Progenitor cell of endocrine pancreas (in vitro differentiated cells): ENCODE measurements around the gene HCRT. TPM values are rescaled to one million over a fixed set of nuclear protein-coding genes. Genes with fewer than 3 reads are reported as not detected.

Experiments used
- DNase-seq: peaks from one replicate; pipeline ENCODE4 v3.0.0; 2021; ENCODE audit warnings: low spot score; ENCODE audit not compliant: unreplicated experiment
- H3K27ac Mint-ChIP-seq: 2 replicates; pipeline ENCODE4 v1.8.0; 2021; ENCODE audit warnings: mild to moderate bottlenecking, moderate library complexity, mixed read lengths
- H3K27me3 Mint-ChIP-seq: 2 replicates; pipeline ENCODE4 v1.8.0; 2021; ENCODE audit warnings: mixed read lengths
- H3K36me3 Mint-ChIP-seq: 2 replicates; pipeline ENCODE4 v1.8.0; 2022; ENCODE audit warnings: mixed read lengths; ENCODE audit not compliant: insufficient read depth
- H3K4me1 Mint-ChIP-seq: 2 replicates; pipeline ENCODE4 v1.8.0; 2021; ENCODE audit warnings: low read depth, mixed read lengths
- H3K4me3 Mint-ChIP-seq: 2 replicates; pipeline ENCODE4 v1.8.0; 2021; ENCODE audit warnings: low read depth, mild to moderate bottlenecking, moderate library complexity, mixed read lengths
- H3K9me3 Mint-ChIP-seq: 2 replicates; pipeline ENCODE4 v1.8.0; 2021; ENCODE audit warnings: low read depth, mixed read lengths
- total RNA-seq: library from RNA; stranded (reverse); gene quantifications from 2 replicates; pipeline ENCODE4 v1.2.1, GENCODE V29; 2021
- TF ChIP-seq, protein P1 (sequence below): fragments of 200-600 bp; sonication (generic); IDR thresholded peaks from one replicate; pipeline ENCODE4 v1.5.0; 2021; ENCODE audit warnings: antibody characterized with exemption, mild to moderate bottlenecking; ENCODE audit not compliant: unreplicated experiment

HCRT gene
- total RNA-seq, 1 donor from 2014 or later, result not detected

DNA sequence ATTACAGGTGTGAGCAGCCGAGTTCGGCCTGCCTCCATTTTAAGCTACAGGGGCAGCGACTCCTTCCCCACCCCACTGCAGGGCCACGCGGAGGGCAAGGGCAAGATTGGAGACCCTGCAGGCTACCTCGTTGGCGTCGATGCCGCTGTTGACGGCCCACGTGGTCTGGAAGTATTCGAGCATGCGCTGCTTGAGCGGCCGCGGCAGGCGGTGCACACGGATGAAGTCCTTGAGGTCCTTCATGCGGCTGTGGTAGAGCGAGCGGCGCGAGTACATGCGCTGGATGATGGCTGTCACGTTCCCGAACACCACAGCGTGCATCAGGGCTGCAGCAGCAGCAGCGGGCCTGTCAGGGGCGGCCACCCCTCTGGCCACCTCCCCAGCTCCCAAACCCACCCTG, 15.9 kb downstream of the HCRT start:
- H3K4me3 Mint-ChIP-seq, result no peak overlapping the region
- H3K27ac Mint-ChIP-seq, result no peak overlapping the region
- no peaks in the 10 kb centered on the region for H3K4me1 Mint-ChIP-seq
- no peaks in the 10 kb centered on the region for H3K36me3 Mint-ChIP-seq
- H3K9me3 Mint-ChIP-seq, result no peaks in the 10 kb centered on the region
- peaks cover 23% of the 10 kb centered on the region for H3K27me3 Mint-ChIP-seq
- TF ChIP-seq, protein P1, sequence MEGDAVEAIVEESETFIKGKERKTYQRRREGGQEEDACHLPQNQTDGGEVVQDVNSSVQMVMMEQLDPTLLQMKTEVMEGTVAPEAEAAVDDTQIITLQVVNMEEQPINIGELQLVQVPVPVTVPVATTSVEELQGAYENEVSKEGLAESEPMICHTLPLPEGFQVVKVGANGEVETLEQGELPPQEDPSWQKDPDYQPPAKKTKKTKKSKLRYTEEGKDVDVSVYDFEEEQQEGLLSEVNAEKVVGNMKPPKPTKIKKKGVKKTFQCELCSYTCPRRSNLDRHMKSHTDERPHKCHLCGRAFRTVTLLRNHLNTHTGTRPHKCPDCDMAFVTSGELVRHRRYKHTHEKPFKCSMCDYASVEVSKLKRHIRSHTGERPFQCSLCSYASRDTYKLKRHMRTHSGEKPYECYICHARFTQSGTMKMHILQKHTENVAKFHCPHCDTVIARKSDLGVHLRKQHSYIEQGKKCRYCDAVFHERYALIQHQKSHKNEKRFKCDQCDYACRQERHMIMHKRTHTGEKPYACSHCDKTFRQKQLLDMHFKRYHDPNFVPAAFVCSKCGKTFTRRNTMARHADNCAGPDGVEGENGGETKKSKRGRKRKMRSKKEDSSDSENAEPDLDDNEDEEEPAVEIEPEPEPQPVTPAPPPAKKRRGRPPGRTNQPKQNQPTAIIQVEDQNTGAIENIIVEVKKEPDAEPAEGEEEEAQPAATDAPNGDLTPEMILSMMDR, result no peak
- DNase-seq, result no peak

DNA sequence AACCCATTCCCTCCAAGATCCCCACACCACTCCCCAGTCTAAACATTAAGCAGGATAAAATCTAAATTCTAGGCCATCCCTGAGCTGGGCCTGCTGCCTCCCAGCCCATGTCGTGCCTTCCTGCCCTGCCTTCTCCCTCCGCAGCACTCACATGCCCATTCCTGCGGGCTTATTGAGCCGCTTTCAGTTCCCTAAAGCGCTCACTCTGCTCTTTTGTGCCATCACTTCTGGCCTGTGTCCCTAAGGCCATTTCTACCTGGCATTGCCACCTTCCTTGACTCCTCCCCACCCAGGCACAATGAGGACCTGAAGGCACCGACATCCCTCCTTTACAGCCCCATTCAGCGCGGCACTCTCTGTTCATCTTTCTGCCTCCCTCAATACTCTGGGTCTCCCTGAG, 17.4 kb downstream of the HCRT start:
- Mint-ChIP-seq H3K27ac (no peak overlapping the region), H3K4me1 (no peaks in the 10 kb centered on the region), H3K27me3 (peaks cover 23% of the 10 kb centered on the region), H3K4me3 (no peak overlapping the region), H3K36me3 (no peaks in the 10 kb centered on the region), H3K9me3 (no peaks in the 10 kb centered on the region)
- no peak for DNase-seq
- TF ChIP-seq, protein P1, result no peak

DNA sequence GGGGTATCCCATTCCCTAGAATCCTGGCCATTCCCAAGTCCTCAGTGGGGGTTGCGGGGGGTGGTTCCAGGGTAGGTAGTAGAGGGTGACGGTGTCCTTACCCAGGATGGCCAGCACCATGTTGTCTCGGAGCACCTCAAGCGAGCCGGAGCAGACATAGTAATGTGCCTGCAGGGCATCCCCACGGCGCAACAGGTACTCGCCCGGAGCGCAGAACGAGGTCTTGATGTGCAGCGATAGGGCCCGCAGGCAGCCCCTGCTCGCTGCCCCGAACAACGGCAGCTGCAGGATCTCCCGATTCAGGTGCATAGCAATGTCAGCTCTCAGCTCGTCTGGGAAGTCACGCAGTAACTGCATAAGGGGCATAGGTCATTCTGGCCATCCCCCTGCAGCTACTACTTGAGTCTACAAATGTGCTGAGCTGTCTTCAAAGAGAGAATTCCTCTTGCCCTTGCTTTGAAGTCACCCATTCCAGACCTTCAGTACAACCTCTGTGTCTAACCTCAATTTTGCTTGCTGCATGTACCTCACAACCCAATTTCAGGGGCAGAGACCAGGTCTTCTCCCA, 19.0 kb downstream of the HCRT start:
- peaks cover 15% of the 10 kb centered on the region for H3K27me3 Mint-ChIP-seq
- no peak for DNase-seq
- TF ChIP-seq, protein P1, result no peak
- H3K9me3 Mint-ChIP-seq, result no peaks in the 10 kb centered on the region
- no peaks in the 10 kb centered on the region for H3K4me1 Mint-ChIP-seq
- no peak overlapping the region for H3K4me3 Mint-ChIP-seq
- H3K36me3 Mint-ChIP-seq, result no peaks in the 10 kb centered on the region
- H3K27ac Mint-ChIP-seq, result no peak overlapping the region

DNA sequence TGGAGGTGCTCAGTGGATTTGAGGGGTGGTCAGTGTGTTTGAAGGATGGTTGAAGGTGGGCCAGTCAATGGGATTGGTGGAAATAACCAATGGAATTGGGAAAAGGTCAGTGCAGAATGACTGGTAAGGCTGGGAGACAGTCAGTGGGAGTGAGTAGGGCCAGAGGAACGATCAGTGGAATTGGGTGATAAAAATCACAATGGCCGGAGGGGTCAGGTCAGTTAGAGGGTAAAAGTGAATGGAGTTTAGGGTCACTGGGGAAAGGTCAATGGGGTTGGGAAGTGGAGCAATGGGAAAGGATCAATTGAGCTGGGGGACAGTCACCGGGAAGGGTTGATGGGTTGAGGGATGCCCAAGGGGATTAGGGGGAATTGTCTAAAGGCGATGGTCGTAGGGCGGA, 19.5 kb downstream of the HCRT start:
- no peaks in the 10 kb centered on the region for H3K36me3 Mint-ChIP-seq
- H3K9me3 Mint-ChIP-seq, result no peaks in the 10 kb centered on the region
- no peaks in the 10 kb centered on the region for H3K4me1 Mint-ChIP-seq
- DNase-seq, result no peak
- TF ChIP-seq, protein P1, result no peak
- no peak overlapping the region for H3K4me3 Mint-ChIP-seq
- no peak overlapping the region for H3K27ac Mint-ChIP-seq
- H3K27me3 Mint-ChIP-seq, result peaks cover 12% of the 10 kb centered on the region

DNA sequence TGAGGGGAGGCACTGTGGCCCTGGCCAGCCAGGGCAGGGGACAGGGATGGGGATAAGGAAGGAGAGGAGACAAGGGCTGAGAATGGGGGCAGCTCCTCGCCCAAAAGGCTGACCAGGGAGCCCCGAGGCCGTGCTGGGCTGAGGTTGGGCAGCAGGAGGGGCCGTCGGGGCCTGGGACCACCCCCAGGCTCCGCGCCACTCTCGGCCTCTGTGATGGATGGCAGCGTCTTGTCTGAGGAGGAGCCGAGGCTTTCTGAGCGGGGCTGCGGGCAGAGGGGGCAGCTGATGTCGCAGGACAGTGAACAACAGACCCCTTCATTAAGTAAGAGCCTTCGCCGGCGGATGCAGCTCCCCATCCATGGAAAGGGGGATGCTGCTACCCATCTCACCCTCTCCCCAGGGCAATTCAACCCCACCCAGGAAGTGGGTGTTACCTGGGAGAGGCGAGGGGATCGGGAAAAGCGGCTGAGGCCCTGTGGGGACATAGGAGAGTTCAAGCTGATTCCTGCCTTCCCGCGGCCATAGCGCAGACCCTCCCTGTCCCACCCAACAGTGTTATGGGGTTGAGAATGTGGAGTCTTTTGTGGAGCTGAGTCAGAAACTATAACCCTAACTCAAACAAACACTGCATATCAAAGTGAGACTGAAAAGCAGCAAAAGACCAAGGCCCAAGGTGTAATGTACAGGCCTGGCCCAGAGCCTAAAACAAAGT, 21.4 kb downstream of the HCRT start:
- no peak for DNase-seq
- TF ChIP-seq, protein P1, result no peak
- Mint-ChIP-seq H3K27me3 (peaks cover 7% of the 10 kb centered on the region), H3K36me3 (no peaks in the 10 kb centered on the region), H3K27ac (no peak overlapping the region), H3K9me3 (no peaks in the 10 kb centered on the region), H3K4me3 (no peak overlapping the region), H3K4me1 (no peaks in the 10 kb centered on the region)
